Heart left ventricle (tissue), 16 donors: ENCODE measurements around the gene GLYAT. TPM values are rescaled to one million over a fixed set of nuclear protein-coding genes. Genes with fewer than 3 reads are reported as not detected.

ENCODE experiments used
- ATAC-seq, 4 donors: fragments of 200-7000 bp; cut with Tn5 transposase; one replicate each; pipeline ENCODE4 v1.9.1; 2020 to 2022; ENCODE audit warnings: moderate library complexity in 4 of 4, mild to moderate bottlenecking in 3 of 4, moderate number of reproducible peaks in 1 of 4
- DNase-seq, 5 donors: peaks; one replicate each; pipeline ENCODE4 v3.0.0-alpha.2; 2020
- H3K27ac ChIP-seq, 12 donors: fragments of 200-600 bp; sonication (generic) in 4 of 12; one replicate each; pipeline versions ENCODE4 v1.5.0 to v1.8.0; 2016 to 2022; ENCODE audit warnings: mild to moderate bottlenecking in 2 of 12
- H3K27me3 ChIP-seq, 9 donors: fragments of 200-600 bp; sonication (generic) in 2 of 9; one replicate each; pipeline versions ENCODE4 v1.5.1 to v1.8.0; 2016 to 2022; ENCODE audit warnings: mild to moderate bottlenecking in 3 of 9
- H3K36me3 ChIP-seq, 9 donors: fragments of 200-600 bp; sonication (generic) in 2 of 9; one replicate each; pipeline versions ENCODE4 v1.5.0 to v1.8.0; 2018 to 2022; ENCODE audit warnings: mild to moderate bottlenecking in 2 of 9
- H3K4me1 ChIP-seq, 12 donors: fragments of 200-600 bp; sonication (generic) in 4 of 12; one replicate each; pipeline versions ENCODE4 v1.5.0 to v1.8.0; 2016 to 2022; ENCODE audit warnings: mild to moderate bottlenecking in 3 of 12
- H3K4me3 ChIP-seq, 12 donors: fragments of 200-600 bp; sonication (generic) in 4 of 12; one replicate each; pipeline versions ENCODE4 v1.5.0 to v1.8.0; 2017 to 2022; ENCODE audit warnings: mild to moderate bottlenecking in 9 of 12, moderate library complexity in 4 of 12
- H3K9me3 ChIP-seq, 12 donors: fragments of 200-600 bp; sonication (generic) in 4 of 12; one replicate each; pipeline versions ENCODE4 v1.5.0 to v1.8.0; 2016 to 2022; ENCODE audit warnings: mild to moderate bottlenecking in 1 of 12
- POLR2A ChIP-seq, 2 donors: fragments of 450-650 bp; IDR thresholded peaks; one replicate each; pipeline ENCODE4 v1.6.1; 2017; ENCODE audit warnings: antibody characterized with exemption in 2 of 2, mild to moderate bottlenecking in 2 of 2, moderate library complexity in 2 of 2
- WGBS, 4 donors: extraction: QIAGEN DNeasy Blood & Tissue Kit in 2 of 4; methylation state at CpG; one replicate each; pipeline versions ENCODE4 v1.1.5 to v1.1.7; 2013 to 2018; 5-methylcytosine and 5-hydroxymethylcytosine counted together
- intact Hi-C, 10 donors: fragments of 100-400 bp; cut with DNase I; formaldehyde crosslinking; loops; one replicate each; pipeline versions ENCODE4 v1.11.1 to v1.14.2; 2022
- polyA plus RNA-seq, 2 donors: library from polyadenylated mRNA; stranded (reverse); fragments of 200-250 nt; gene quantifications; one replicate each; pipeline ENCODE4 v1.2.3, GENCODE V29; 2013
- total RNA-seq, 9 donors: library from RNA; depleted of rRNA in 2 of 9; stranded (reverse); fragments of >200 nt in 2 of 9; fragmentation: NEBNext Ultra II Directional in 3 of 9; extraction: Animal tissue kit (Norgen Biotek cat#: 25700) in 3 of 9; gene quantifications; one replicate each; pipeline versions ENCODE4 v1.1.0 to v1.2.4, GENCODE V29; 2016 to 2023
- TF ChIP-seq, protein P1 (sequence below), 12 donors: fragments of 200-600 bp; sonication (generic) in 4 of 12; IDR thresholded peaks; one replicate each; pipeline versions ENCODE4 v1.5.0 to v1.8.0; 2018 to 2022; ENCODE audit warnings: antibody characterized with exemption in 12 of 12, mild to moderate bottlenecking in 5 of 12
- donor health status: ischemic (EF 13 %, LVEDD 7.1; RV severe dilation, severe dysfunction).
- donor health status: healthy with polysubstance abuse.
- donor health status: DM: no; HTN: yes; CAD: no.
- donor health status: DM: no; HTN: no; CAD: no.
- donor health status: ischemic (EF 25% LVEDD 6.9; RV normal size, moderate dysfunction).
- donor health status: ischemic (EF 25% LVEDD 5.7; RV mildly dilated, moderate dysfunction).
- donor health status: healthy.
- donor health status: DM: yes; HTN: yes; CAD: no.
- donor health status: ischemic (EF 35%, LVEDD 5.7; RV mildly dilated, moderate dysfunction).
- donor health status: nonischemic (EF 11% LVEDD 7.7; RV severe dilation, severe dysfunction).
- donor health status: DM: yes; HTN: yes; CAD: no.
- donor health status: PGD.
- donor health status: ischemic (EF 29% LVEDD 5.4; RV normal size, mild dysfunction).
- donor health status: nonischemic (EF 23%, LVEDD 6.1; RV moderate dilation, normal function).

The GLYAT gene
- total and polyA plus RNA-seq, 11 donors = 0.15 to 2.7 (median 0.27) TPM; not detected in 7

DNA sequence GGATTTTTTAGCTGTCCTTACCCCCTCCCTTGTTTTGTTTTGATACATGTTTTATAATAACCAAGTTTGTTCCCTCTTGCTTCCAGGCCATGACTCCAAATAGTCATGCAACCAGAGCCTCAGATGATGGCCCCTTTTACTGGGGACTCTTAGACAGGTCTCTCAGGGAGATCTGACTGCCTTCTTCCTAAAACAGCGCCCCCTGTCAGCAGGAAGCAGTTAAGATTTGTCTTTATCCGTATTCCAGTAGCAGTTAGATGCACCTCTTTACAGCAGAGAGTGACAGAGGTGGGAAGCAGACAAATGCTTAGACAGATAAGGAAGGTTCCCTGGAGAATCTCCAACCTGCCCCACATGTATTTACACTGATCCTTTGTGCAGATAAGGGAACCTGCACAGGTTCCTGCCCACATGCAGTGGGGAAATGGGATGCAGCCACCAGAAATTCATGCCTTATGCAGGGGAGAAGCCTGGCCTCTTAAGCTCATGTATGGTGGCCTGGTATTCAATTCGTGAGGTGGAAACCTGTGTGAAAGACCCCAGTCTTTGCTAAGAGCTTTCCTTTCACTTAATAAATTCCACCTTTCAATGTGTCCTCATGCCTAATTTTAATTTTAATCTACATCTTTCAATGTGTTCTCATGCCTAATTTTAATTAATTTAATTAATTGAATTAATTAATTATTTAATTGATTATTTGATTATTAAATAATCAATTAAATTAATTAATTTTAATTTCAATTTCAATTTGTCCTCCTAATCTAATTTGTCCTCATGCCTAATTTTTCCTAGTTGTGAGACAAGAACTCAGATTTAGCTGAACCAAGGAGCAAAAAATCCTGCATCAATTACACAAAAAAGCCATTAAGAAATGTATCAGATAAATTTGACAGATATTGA lies 11.5 kb upstream of the GLYAT start:
- TF ChIP-seq, protein P1, sequence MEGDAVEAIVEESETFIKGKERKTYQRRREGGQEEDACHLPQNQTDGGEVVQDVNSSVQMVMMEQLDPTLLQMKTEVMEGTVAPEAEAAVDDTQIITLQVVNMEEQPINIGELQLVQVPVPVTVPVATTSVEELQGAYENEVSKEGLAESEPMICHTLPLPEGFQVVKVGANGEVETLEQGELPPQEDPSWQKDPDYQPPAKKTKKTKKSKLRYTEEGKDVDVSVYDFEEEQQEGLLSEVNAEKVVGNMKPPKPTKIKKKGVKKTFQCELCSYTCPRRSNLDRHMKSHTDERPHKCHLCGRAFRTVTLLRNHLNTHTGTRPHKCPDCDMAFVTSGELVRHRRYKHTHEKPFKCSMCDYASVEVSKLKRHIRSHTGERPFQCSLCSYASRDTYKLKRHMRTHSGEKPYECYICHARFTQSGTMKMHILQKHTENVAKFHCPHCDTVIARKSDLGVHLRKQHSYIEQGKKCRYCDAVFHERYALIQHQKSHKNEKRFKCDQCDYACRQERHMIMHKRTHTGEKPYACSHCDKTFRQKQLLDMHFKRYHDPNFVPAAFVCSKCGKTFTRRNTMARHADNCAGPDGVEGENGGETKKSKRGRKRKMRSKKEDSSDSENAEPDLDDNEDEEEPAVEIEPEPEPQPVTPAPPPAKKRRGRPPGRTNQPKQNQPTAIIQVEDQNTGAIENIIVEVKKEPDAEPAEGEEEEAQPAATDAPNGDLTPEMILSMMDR (IDR thresholded peaks at IDR 0.05) = no peak
- no peak for TF ChIP-seq POLR2A (IDR thresholded peaks at IDR 0.05)
- H3K4me1 ChIP-seq = no peaks in the 10 kb centered on the region
- WGBS, 4 donors = 34 to 44% (median 42%) methylated on average over 3 of the region's 3 CpGs
- no peaks in the 10 kb centered on the region for H3K36me3 ChIP-seq
- intact Hi-C loops = loop anchor here in 1 of 10 donors (10.0 kb wide), 1 partner anchor 62 kb away; no protein-coding TSS in a partner anchor
- ATAC-seq (no peak), DNase-seq (no peak)
- no peak overlapping the region for H3K27ac ChIP-seq
- H3K4me3 ChIP-seq = no peak overlapping the region
- peaks cover 0 to 50% (median 10%) of the 10 kb centered on the region in 12 donors for H3K9me3 ChIP-seq
- no peaks in the 10 kb centered on the region for H3K27me3 ChIP-seq

DNA sequence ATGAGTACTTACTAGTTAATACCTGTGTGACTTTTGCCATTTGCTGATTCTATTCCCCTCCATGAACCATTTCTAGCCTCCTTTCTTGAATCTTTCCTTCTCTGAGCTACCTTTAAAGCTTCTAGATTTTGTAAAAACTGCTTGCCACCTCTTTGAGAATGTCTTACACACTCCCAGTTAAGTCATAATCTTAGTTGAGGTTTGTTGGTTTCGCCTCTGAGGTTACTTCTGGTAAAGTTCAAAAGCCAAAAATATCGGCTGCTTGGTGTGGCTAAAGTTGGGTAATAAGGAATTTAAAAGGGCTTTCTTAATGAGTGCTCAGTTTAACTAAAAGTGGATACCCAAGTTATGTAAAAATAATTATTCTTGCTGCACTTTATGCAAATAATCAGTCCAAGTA lies 10.4 kb upstream of the GLYAT start:
- H3K4me3 ChIP-seq = no peak overlapping the region
- DNase-seq (no peak), ATAC-seq (no peak)
- 65 to 73% (median 70%) methylated on average over 2 of the region's 2 CpGs for WGBS, 4 donors
- H3K27me3 ChIP-seq = no peaks in the 10 kb centered on the region
- H3K9me3 ChIP-seq = peaks cover 0 to 50% (median 10%) of the 10 kb centered on the region in 12 donors
- TF ChIP-seq, protein P1 (IDR thresholded peaks at IDR 0.05) = no peak
- no peak for TF ChIP-seq POLR2A (IDR thresholded peaks at IDR 0.05)
- H3K27ac ChIP-seq = no peak overlapping the region
- intact Hi-C loops = loop anchor here in 1 of 10 donors (10.0 kb wide), 1 partner anchor 63 kb away; no protein-coding TSS in a partner anchor
- no peaks in the 10 kb centered on the region for H3K36me3 ChIP-seq
- H3K4me1 ChIP-seq = no peaks in the 10 kb centered on the region

DNA sequence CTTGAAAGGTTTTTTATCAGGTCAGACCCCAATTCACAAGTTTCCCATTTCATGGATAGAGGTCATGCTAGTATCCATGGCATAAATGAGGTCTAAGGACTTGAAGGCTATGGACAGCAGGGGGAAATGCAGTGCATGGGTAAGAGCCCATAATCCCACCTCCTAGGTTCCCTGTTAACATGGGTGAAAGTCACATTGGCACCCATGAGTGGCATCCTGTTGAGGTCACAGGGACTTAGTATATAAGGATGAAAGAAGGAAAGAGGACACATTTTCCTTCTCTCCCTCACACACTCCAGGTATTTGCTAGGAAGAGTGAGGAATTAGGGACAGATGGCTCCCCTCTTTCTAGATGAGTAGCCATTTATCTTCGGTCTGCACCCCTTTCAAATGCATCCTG lies 9.4 kb upstream of the GLYAT start:
- Histone ChIP-seq H3K4me3 (no peak overlapping the region), H3K27ac (no peak overlapping the region), H3K36me3 (no peaks in the 10 kb centered on the region), H3K9me3 (peaks cover 0 to 50% (median 10%) of the 10 kb centered on the region in 12 donors), H3K4me1 (no peaks in the 10 kb centered on the region), H3K27me3 (no peaks in the 10 kb centered on the region)
- ATAC-seq (no peak), DNase-seq (no peak)
- 33 to 64% (median 53%) methylated on average over 1 of the region's 1 CpG for WGBS, 4 donors
- intact Hi-C loops = loop anchor here in 1 of 10 donors (10.0 kb wide), 1 partner anchor 64 kb away; no protein-coding TSS in a partner anchor
- TF ChIP-seq, protein P1 (IDR thresholded peaks at IDR 0.05) = no peak
- no peak for TF ChIP-seq POLR2A (IDR thresholded peaks at IDR 0.05)

DNA sequence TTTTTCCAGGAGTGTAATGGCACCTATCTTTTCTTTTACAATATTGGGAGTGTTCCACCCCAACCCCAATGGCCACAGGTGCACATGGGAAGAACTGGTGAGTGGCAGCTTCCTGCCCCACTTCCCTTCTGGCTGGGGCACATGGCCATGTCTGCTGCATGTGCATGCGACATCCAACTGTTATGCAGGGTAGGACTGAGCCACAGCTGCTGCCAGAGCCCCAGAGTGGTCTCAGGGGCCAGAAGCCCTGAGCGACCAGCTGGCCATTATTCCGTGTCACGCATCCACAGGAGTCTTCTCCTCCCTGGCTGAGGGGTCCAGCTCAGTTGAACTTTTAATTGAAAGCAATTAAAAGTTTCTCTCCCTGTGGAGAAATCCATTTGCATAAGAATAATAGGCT lies 8.7 kb upstream of the GLYAT start:
- ATAC-seq (no peak), DNase-seq (no peak)
- Histone ChIP-seq H3K36me3 (no peaks in the 10 kb centered on the region), H3K27me3 (peaks cover 0 to under 1% (median 0%) of the 10 kb centered on the region in 9 donors), H3K4me1 (no peaks in the 10 kb centered on the region), H3K27ac (no peak overlapping the region), H3K9me3 (peaks cover 0 to 50% (median 10%) of the 10 kb centered on the region in 12 donors), H3K4me3 (no peak overlapping the region)
- 67 to 75% (median 71%) methylated on average over 4 of the region's 4 CpGs for WGBS, 4 donors
- intact Hi-C loops = loop anchor here in 1 of 10 donors (10.0 kb wide), 1 partner anchor 64 kb away; no protein-coding TSS in a partner anchor
- no peak for TF ChIP-seq POLR2A (IDR thresholded peaks at IDR 0.05)
